Neural cell (in vitro differentiated cells): Measurements from ENCODE around the gene BRINP2.

Experiments used
- EP300 ChIP-seq: fragments of 450-650 bp; conservative IDR thresholded peaks from 2 replicates; pipeline ENCODE4 v1.6.1; 2014; ENCODE audit warnings: antibody characterized with exemption, mild to moderate bottlenecking, moderate library complexity; ENCODE audit not compliant: poor library complexity, severe bottlenecking
- EZH2 ChIP-seq: fragments of 200-600, 300-800 bp; shearing (Covaris generic), sonication (generic); IDR thresholded peaks from 2 replicates; pipeline ENCODE4 v1.6.1; 2014; ENCODE audit warnings: antibody characterized with exemption, low read length, borderline replicate concordance, mild to moderate bottlenecking; ENCODE audit not compliant: insufficient read depth, poor library complexity, severe bottlenecking
- MXI1 ChIP-seq: fragments of 450-650 bp; conservative IDR thresholded peaks from 2 replicates; pipeline ENCODE4 v1.6.1; 2014; ENCODE audit warnings: antibody characterized with exemption, mild to moderate bottlenecking; ENCODE audit not compliant: poor library complexity, severe bottlenecking
- RAD21 ChIP-seq: fragments of 450-650 bp; conservative IDR thresholded peaks from 2 replicates; pipeline ENCODE4 v1.6.1; 2014; ENCODE audit warnings: antibody characterized with exemption, mild to moderate bottlenecking, moderate library complexity
- TF ChIP-seq, protein P1 (sequence below): fragments of 450-650 bp; IDR thresholded peaks from 2 replicates; pipeline ENCODE4 v1.5.1; 2014; ENCODE audit warnings: antibody characterized with exemption, mild to moderate bottlenecking, moderate library complexity; ENCODE audit not compliant: poor library complexity, severe bottlenecking
- TF ChIP-seq, protein P2 (sequence below): IDR thresholded peaks from 2 replicates; pipeline ENCODE4 v1.6.1; 2012; ENCODE audit warnings: borderline replicate concordance

DNA sequence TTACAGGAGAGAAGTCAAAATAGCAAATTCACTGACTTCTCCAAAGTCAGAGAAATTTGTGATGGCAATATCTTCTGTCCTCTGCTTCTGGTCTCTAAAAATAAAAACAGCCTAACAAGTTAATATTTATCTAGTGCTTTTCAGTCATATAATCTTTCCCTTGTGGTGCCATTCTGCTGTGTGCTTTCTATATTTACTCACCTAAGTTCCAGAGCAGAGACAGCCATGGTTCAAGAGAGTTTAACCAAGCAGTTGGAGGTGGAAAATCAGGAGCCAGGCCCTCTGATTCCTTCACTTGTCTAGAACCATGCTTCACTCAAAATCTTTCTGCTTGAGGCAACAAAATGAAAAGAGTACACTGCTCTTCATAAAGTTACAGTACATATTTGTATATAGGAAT lies 39.3 kb downstream of the BRINP2 start:
- TF ChIP-seq, protein P1, sequence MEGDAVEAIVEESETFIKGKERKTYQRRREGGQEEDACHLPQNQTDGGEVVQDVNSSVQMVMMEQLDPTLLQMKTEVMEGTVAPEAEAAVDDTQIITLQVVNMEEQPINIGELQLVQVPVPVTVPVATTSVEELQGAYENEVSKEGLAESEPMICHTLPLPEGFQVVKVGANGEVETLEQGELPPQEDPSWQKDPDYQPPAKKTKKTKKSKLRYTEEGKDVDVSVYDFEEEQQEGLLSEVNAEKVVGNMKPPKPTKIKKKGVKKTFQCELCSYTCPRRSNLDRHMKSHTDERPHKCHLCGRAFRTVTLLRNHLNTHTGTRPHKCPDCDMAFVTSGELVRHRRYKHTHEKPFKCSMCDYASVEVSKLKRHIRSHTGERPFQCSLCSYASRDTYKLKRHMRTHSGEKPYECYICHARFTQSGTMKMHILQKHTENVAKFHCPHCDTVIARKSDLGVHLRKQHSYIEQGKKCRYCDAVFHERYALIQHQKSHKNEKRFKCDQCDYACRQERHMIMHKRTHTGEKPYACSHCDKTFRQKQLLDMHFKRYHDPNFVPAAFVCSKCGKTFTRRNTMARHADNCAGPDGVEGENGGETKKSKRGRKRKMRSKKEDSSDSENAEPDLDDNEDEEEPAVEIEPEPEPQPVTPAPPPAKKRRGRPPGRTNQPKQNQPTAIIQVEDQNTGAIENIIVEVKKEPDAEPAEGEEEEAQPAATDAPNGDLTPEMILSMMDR: no peak
- TF ChIP-seq EP300: no peak
- TF ChIP-seq, protein P2, sequence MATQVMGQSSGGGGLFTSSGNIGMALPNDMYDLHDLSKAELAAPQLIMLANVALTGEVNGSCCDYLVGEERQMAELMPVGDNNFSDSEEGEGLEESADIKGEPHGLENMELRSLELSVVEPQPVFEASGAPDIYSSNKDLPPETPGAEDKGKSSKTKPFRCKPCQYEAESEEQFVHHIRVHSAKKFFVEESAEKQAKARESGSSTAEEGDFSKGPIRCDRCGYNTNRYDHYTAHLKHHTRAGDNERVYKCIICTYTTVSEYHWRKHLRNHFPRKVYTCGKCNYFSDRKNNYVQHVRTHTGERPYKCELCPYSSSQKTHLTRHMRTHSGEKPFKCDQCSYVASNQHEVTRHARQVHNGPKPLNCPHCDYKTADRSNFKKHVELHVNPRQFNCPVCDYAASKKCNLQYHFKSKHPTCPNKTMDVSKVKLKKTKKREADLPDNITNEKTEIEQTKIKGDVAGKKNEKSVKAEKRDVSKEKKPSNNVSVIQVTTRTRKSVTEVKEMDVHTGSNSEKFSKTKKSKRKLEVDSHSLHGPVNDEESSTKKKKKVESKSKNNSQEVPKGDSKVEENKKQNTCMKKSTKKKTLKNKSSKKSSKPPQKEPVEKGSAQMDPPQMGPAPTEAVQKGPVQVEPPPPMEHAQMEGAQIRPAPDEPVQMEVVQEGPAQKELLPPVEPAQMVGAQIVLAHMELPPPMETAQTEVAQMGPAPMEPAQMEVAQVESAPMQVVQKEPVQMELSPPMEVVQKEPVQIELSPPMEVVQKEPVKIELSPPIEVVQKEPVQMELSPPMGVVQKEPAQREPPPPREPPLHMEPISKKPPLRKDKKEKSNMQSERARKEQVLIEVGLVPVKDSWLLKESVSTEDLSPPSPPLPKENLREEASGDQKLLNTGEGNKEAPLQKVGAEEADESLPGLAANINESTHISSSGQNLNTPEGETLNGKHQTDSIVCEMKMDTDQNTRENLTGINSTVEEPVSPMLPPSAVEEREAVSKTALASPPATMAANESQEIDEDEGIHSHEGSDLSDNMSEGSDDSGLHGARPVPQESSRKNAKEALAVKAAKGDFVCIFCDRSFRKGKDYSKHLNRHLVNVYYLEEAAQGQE: no peak
- TF ChIP-seq RAD21: no peak
- no peak for TF ChIP-seq MXI1
- TF ChIP-seq EZH2: no peak
